Endodermal cell (in vitro differentiated cells): ENCODE measurements around the gene ITGA8. TPM values are rescaled to one million over a fixed set of nuclear protein-coding genes. Genes with fewer than 3 reads are reported as not detected.

Experiments used
- DNase-seq: peaks from one replicate; pipeline ENCODE4 v3.0.0-alpha.2; 2017
- H3K27ac ChIP-seq: 2 replicates; pipeline ENCODE4 v1.5.1; 2013; ENCODE audit warnings: mild to moderate bottlenecking, low read depth, low read length, moderate library complexity
- H3K27me3 ChIP-seq: 2 replicates; pipeline ENCODE4 v1.6.1; 2013; ENCODE audit warnings: mild to moderate bottlenecking, low read length, moderate library complexity; ENCODE audit not compliant: insufficient read depth, control insufficient read depth, poor library complexity, severe bottlenecking
- H3K36me3 ChIP-seq: 2 replicates; pipeline ENCODE4 v1.7.0; 2013; ENCODE audit warnings: mild to moderate bottlenecking, low read length, moderate library complexity; ENCODE audit not compliant: control insufficient read depth, insufficient read depth
- H3K4me1 ChIP-seq: one replicate; pipeline ENCODE4 v1.7.0; 2013; ENCODE audit warnings: low read length; ENCODE audit not compliant: control insufficient read depth, insufficient read depth
- H3K4me3 ChIP-seq: 2 replicates; pipeline ENCODE4 v1.5.1; 2013; ENCODE audit warnings: mild to moderate bottlenecking, low read length, moderate library complexity
- H3K9ac ChIP-seq: 2 replicates; pipeline ENCODE4 v1.6.1; 2013; ENCODE audit warnings: mild to moderate bottlenecking, low read length, moderate library complexity; ENCODE audit not compliant: poor library complexity, severe bottlenecking; ENCODE audit errors: extremely low read depth
- H3K9me3 ChIP-seq: 2 replicates; pipeline ENCODE4 v1.6.1; 2013; ENCODE audit warnings: mild to moderate bottlenecking, low read length, moderate library complexity; ENCODE audit not compliant: control insufficient read depth
- H3K27ac Mint-ChIP-seq: 2 replicates; pipeline ENCODE4 v1.8.0; 2020; ENCODE audit warnings: mixed read lengths
- H3K27me3 Mint-ChIP-seq: 2 replicates; pipeline ENCODE4 v1.8.0; 2021; ENCODE audit warnings: mild to moderate bottlenecking, mixed read lengths; ENCODE audit not compliant: insufficient read depth
- H3K36me3 Mint-ChIP-seq: 2 replicates; pipeline ENCODE4 v1.8.0; 2020; ENCODE audit warnings: low read depth, mixed read lengths
- H3K4me1 Mint-ChIP-seq: 2 replicates; pipeline ENCODE4 v1.8.0; 2020; ENCODE audit warnings: mixed read lengths
- H3K4me3 Mint-ChIP-seq: 2 replicates; pipeline ENCODE4 v1.8.0; 2020; ENCODE audit warnings: mild to moderate bottlenecking, moderate library complexity, mixed read lengths
- H3K9me3 Mint-ChIP-seq: 2 replicates; pipeline ENCODE4 v1.8.0; 2020; ENCODE audit warnings: mild to moderate bottlenecking, mixed read lengths
- CTCF ChIP-seq: fragments of 200-600 bp; sonication (generic); conservative IDR thresholded peaks from 2 replicates; pipeline ENCODE4 v1.5.0; 2021; ENCODE audit warnings: antibody characterized with exemption, mild to moderate bottlenecking
- WGBS, 2 experiments: methylation state at CpG; one replicate each; pipeline versions ENCODE4 v1.1.5 to v1.1.7; 2013; ENCODE audit warnings: missing lambda C conversion rate in 2 of 2, mixed read lengths in 1 of 2; ENCODE audit not compliant: insufficient coverage in 1 of 2, insufficient read length in 1 of 2; 5-methylcytosine and 5-hydroxymethylcytosine counted together
- total RNA-seq, 2 donors: library from RNA; stranded (reverse); fragmentation: NEBNext Ultra II Directional in 1 of 2; extraction: Animal tissue kit (Norgen Biotek cat#: 25700) in 1 of 2; gene quantifications; 2 replicates in 1 of 2; 3 replicates in 1 of 2; pipeline ENCODE4 v1.2.1, GENCODE V29; 2021

Gene ITGA8
- total RNA-seq, 2 donors from 2014 or later = 0.24 to 0.40 TPM

- no peak for TF ChIP-seq CTCF
- H3K4me3 ChIP-seq = no peak overlapping the region
- no peaks in the 10 kb centered on the region for H3K9me3 ChIP-seq
- H3K9ac ChIP-seq = no peak overlapping the region
- Mint-ChIP-seq H3K4me1 (peaks cover 11% of the 10 kb centered on the region), H3K9me3 (no peaks in the 10 kb centered on the region), H3K36me3 (no peaks in the 10 kb centered on the region), H3K4me3 (no peak overlapping the region), H3K27me3 (peaks cover 17% of the 10 kb centered on the region), H3K27ac (no peak overlapping the region)
- WGBS, 2 experiments = 54 to 100% methylated on average over 1 to 3 of the region's 3 CpGs
- no peaks in the 10 kb centered on the region for H3K4me1 ChIP-seq
- no peak overlapping the region for H3K27ac ChIP-seq
- H3K27me3 ChIP-seq = peaks cover 51% of the 10 kb centered on the region
- no peaks in the 10 kb centered on the region for H3K36me3 ChIP-seq
- no peak for DNase-seq
Observed at GRCh38 chr10:15485027-15485426, 234.7 kb downstream of the ITGA8 start.

- H3K36me3 ChIP-seq = no peaks in the 10 kb centered on the region
- no peaks in the 10 kb centered on the region for H3K36me3 Mint-ChIP-seq
- peaks cover 43% of the 10 kb centered on the region for H3K27me3 ChIP-seq
- TF ChIP-seq CTCF = no peak
- no peaks in the 10 kb centered on the region for H3K9me3 ChIP-seq
- H3K9ac ChIP-seq = no peak overlapping the region
- H3K4me1 ChIP-seq = no peaks in the 10 kb centered on the region
- no peak overlapping the region for H3K4me3 ChIP-seq
- no peak overlapping the region for H3K4me3 Mint-ChIP-seq
- H3K27me3 Mint-ChIP-seq = peaks cover 17% of the 10 kb centered on the region
- no peak overlapping the region for H3K27ac Mint-ChIP-seq
- no peak for DNase-seq
- H3K9me3 Mint-ChIP-seq = no peaks in the 10 kb centered on the region
- H3K27ac ChIP-seq = no peak overlapping the region
- peaks cover 20% of the 10 kb centered on the region for H3K4me1 Mint-ChIP-seq
- 90 to 94% methylated on average over 1 to 3 of the region's 3 CpGs for WGBS, 2 experiments
Observed at GRCh38 chr10:15484128-15484527, 235.6 kb downstream of the ITGA8 start.

GRCh38 chr10:15483215-15484075, 236.3 kb downstream of the ITGA8 start:
- Histone ChIP-seq H3K27ac (no peak overlapping the region), H3K36me3 (no peaks in the 10 kb centered on the region), H3K9me3 (no peaks in the 10 kb centered on the region), H3K4me1 (no peaks in the 10 kb centered on the region), H3K9ac (no peak overlapping the region), H3K4me3 (no peak overlapping the region), H3K27me3 (peaks cover 37% of the 10 kb centered on the region)
- WGBS, 2 experiments = 95 to 100% methylated on average over 5 to 14 of the region's 14 CpGs
- no peak overlapping the region for H3K27ac Mint-ChIP-seq
- no peaks in the 10 kb centered on the region for H3K9me3 Mint-ChIP-seq
- no peak for DNase-seq
- H3K4me1 Mint-ChIP-seq = peaks cover 27% of the 10 kb centered on the region
- H3K27me3 Mint-ChIP-seq = peaks cover 14% of the 10 kb centered on the region
- H3K4me3 Mint-ChIP-seq = no peak overlapping the region
- TF ChIP-seq CTCF = no peak
- H3K36me3 Mint-ChIP-seq = no peaks in the 10 kb centered on the region
